ENCODE data around the gene ELAVL4.
A peak's percentile ranks its signal among the peaks of the same experiment; 100 is the strongest.

The ELAVL4 gene

GRCh38 chr1:50193002-50193401 lies 84.3 kb downstream of the ELAVL4 start:
- Histone ChIP-seq H3K27me3 (no peaks in the 10 kb centered on the region), H3K9me3 (no peaks in the 10 kb centered on the region), H3K4me3 (ENCODE audit: low read depth, low read length) (no peak overlapping the region), H3K36me3 (peaks cover 40% of the 10 kb centered on the region), H3K4me1 (no peaks in the 10 kb centered on the region)
- no peak for TF ChIP-seq CTCF (IDR thresholded peaks at IDR 0.05; ENCODE audit: low read depth, low read length)
- no peak for DNase-seq

DNA sequence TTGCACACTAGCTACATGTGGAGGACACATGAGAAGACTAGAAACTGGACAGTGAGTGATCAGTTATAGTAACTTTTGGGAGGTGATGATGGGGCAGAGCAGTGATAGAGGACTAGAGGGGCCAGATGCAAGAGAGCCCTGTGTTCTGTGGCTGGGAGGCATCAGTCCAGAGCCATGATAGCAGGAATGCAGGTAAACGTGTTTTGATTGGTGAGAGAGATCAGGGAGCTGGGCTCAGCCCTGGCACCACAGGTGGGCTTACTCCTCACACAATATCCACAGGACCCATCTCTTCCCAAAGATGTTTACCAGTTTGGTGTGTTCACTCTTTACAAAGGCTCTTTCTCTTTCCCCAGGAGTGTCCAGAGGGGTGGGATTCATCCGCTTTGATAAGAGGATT lies 86.5 kb downstream of the ELAVL4 start:
- Histone ChIP-seq H3K4me1 (no peaks in the 10 kb centered on the region), H3K36me3 (peaks cover 41% of the 10 kb centered on the region), H3K27me3 (no peaks in the 10 kb centered on the region), H3K9me3 (no peaks in the 10 kb centered on the region), H3K4me3 (ENCODE audit: low read depth, low read length) (no peak overlapping the region)
- TF ChIP-seq CTCF (IDR thresholded peaks at IDR 0.05; ENCODE audit: low read depth, low read length): no peak
- DNase-seq: no peak

GRCh38 chr1:50196081-50196480 lies 87.4 kb downstream of the ELAVL4 start:
- TF ChIP-seq CTCF (IDR thresholded peaks at IDR 0.05; ENCODE audit: low read depth, low read length): no peak
- Histone ChIP-seq H3K9me3 (no peaks in the 10 kb centered on the region), H3K36me3 (peaks cover 41% of the 10 kb centered on the region), H3K27me3 (no peaks in the 10 kb centered on the region), H3K4me3 (ENCODE audit: low read depth, low read length) (no peak overlapping the region), H3K4me1 (no peaks in the 10 kb centered on the region)
- DNase-seq: no peak

- Histone ChIP-seq H3K4me1 (no peaks in the 10 kb centered on the region), H3K36me3 (peaks cover 41% of the 10 kb centered on the region), H3K4me3 (ENCODE audit: low read depth, low read length) (no peak overlapping the region), H3K9me3 (no peaks in the 10 kb centered on the region), H3K27me3 (no peaks in the 10 kb centered on the region)
- TF ChIP-seq CTCF (IDR thresholded peaks at IDR 0.05; ENCODE audit: low read depth, low read length): no peak
- no peak for DNase-seq
Observed at GRCh38 chr1:50197216-50197615, 88.5 kb downstream of the ELAVL4 start.

DNA sequence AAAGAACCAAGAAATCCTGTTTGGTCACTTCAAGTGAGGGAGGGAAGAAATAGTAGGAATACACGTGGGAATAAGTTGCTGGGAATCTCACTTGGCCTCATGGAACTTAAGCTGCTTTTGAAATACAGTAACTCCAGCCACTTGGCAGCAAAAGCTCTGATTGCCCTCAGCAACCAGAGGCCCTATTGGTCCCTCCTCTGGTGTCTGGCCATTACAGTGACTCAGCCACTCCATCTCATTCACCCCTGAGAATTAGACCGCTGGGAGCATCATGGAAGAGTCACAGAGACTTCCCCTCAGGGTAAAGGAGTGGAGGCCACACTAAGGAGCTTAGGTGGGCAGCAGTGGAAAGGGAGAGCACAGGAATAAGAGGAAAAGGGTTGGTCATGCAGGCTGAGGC lies 99.6 kb downstream of the ELAVL4 start:
- Histone ChIP-seq H3K4me1 (peaks cover 9% of the 10 kb centered on the region), H3K9me3 (no peaks in the 10 kb centered on the region), H3K4me3 (ENCODE audit: low read depth, low read length) (no peak overlapping the region), H3K27me3 (no peaks in the 10 kb centered on the region), H3K36me3 (no peaks in the 10 kb centered on the region)
- TF ChIP-seq CTCF (IDR thresholded peaks at IDR 0.05; ENCODE audit: low read depth, low read length): no peak
- peak; percentile 51 for DNase-seq

DNA sequence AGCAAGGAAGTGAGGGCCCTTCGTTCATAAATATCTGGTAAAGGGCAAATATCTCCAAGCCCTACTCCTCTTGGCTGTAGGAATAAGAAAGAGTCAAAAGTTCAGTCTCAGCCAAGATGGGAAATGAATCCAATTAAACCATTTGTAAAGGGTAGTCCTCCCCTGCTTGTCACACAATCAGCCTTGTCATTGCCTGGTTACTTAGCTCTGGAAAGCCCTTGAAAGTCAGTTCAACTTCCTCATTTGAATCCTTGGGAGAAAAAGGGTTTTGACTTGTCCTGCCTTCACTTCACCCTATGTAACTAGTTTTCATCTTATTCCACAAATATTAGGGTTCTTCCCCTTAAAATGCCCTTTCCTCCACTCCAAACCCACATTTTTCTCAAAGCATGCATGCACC lies 100.0 kb downstream of the ELAVL4 start:
- no peaks in the 10 kb centered on the region for H3K9me3 ChIP-seq
- no peak for DNase-seq
- H3K4me3 ChIP-seq (ENCODE audit: low read depth, low read length): no peak overlapping the region
- no peak for TF ChIP-seq CTCF (IDR thresholded peaks at IDR 0.05; ENCODE audit: low read depth, low read length)
- no peaks in the 10 kb centered on the region for H3K27me3 ChIP-seq
- H3K4me1 ChIP-seq: peaks cover 9% of the 10 kb centered on the region
- H3K36me3 ChIP-seq: no peaks in the 10 kb centered on the region
